Measurements from ENCODE around the gene PCBD1. TPM values are rescaled to one million over a fixed set of nuclear protein-coding genes. Genes with fewer than 3 reads are reported as not detected.

Gene PCBD1
- total RNA-seq, 1 donor from 2014 or later, result 36.8 TPM

DNA sequence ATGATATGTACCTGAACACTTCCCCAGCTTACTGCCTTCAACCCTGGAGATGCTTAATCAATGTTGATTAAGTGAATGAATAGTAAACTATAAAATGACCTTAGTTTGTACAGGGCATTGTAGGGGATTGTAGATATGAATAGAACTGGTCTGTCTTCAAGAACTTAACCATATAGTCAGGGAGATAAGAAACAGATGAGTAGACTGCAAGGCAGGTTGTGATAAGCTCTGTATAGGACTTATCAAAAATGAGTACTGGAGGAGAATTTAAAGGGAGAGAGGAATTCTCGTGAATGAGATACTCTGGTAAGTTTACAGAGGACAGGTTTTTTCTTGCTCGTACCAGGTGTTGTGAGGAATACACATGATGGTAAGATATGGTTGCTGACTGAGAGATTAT lies 45.0 kb downstream of the PCBD1 start:
- intact Hi-C loops (cut with DNase I), result no loop called here
- H3K4me3 ChIP-seq, result no peak overlapping the region
- H3K27me3 ChIP-seq, result no peaks in the 10 kb centered on the region
- no peaks in the 10 kb centered on the region for H3K9me3 ChIP-seq
- TF ChIP-seq POLR2A (IDR thresholded peaks at IDR 0.05) (no peak), POLR2AphosphoS5 (IDR thresholded peaks at IDR 0.05; ENCODE audit: insufficient read depth in 1 of 2, low read depth in 1 of 2) (no peak)
- TF ChIP-seq, protein P1, sequence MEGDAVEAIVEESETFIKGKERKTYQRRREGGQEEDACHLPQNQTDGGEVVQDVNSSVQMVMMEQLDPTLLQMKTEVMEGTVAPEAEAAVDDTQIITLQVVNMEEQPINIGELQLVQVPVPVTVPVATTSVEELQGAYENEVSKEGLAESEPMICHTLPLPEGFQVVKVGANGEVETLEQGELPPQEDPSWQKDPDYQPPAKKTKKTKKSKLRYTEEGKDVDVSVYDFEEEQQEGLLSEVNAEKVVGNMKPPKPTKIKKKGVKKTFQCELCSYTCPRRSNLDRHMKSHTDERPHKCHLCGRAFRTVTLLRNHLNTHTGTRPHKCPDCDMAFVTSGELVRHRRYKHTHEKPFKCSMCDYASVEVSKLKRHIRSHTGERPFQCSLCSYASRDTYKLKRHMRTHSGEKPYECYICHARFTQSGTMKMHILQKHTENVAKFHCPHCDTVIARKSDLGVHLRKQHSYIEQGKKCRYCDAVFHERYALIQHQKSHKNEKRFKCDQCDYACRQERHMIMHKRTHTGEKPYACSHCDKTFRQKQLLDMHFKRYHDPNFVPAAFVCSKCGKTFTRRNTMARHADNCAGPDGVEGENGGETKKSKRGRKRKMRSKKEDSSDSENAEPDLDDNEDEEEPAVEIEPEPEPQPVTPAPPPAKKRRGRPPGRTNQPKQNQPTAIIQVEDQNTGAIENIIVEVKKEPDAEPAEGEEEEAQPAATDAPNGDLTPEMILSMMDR (IDR thresholded peaks at IDR 0.05), result no peak
- H3K27ac ChIP-seq, result no peak overlapping the region
- peaks cover 0 to 10% of the 10 kb centered on the region in 2 donors for H3K36me3 ChIP-seq
- DNase-seq (ENCODE audit: extremely low spot score in 2 of 2), result no peak
- H3K4me1 ChIP-seq, result peaks cover 7% of the 10 kb centered on the region

GRCh38 chr10:70840836-70841235 lies 47.5 kb downstream of the PCBD1 start:
- no peak for DNase-seq (ENCODE audit: extremely low spot score in 2 of 2)
- Histone ChIP-seq H3K27ac (no peak overlapping the region), H3K9me3 (no peaks in the 10 kb centered on the region), H3K36me3 (peaks cover 0 to 10% of the 10 kb centered on the region in 2 donors), H3K4me3 (no peak overlapping the region), H3K4me1 (peaks cover 7% of the 10 kb centered on the region), H3K27me3 (no peaks in the 10 kb centered on the region)
- intact Hi-C loops (cut with DNase I), result no loop called here
- TF ChIP-seq POLR2AphosphoS5 (IDR thresholded peaks at IDR 0.05; ENCODE audit: insufficient read depth in 1 of 2, low read depth in 1 of 2), result no peak
- TF ChIP-seq, protein P1 (IDR thresholded peaks at IDR 0.05), result no peak
- no peak for TF ChIP-seq POLR2A (IDR thresholded peaks at IDR 0.05)

DNA sequence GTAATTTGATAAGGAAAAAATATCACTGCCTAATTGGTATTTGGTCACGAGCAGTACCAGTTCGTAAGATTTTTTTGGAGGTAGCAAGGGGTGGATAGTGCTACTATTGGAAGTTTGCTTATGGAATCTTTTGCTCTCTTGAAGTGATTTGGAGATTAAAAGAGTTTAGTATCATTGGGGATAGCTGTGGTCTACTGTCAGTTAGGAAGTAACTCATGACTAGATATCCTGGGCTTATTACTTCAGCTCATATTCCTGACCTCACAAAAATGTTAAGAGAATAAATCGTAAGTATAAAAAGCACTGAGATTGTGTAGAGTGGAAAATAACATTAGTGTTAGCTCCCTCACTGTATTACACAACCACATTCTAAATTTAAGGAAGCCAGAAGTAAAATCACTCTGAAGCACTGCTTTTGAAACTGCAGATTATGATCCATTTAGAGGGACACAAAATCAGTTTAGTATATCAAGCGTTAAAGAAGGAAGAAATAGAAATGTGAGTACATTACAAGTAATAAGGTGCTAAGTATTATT lies 50.0 kb downstream of the PCBD1 start:
- H3K9me3 ChIP-seq, result no peaks in the 10 kb centered on the region
- H3K27ac ChIP-seq, result no peak overlapping the region
- intact Hi-C loops (cut with DNase I), result no loop called here
- DNase-seq (ENCODE audit: extremely low spot score in 2 of 2), result no peak
- H3K36me3 ChIP-seq, result no peaks in the 10 kb centered on the region
- no peaks in the 10 kb centered on the region for H3K27me3 ChIP-seq
- no peak overlapping the region for H3K4me3 ChIP-seq
- no peak for TF ChIP-seq POLR2A (IDR thresholded peaks at IDR 0.05)
- TF ChIP-seq POLR2AphosphoS5 (IDR thresholded peaks at IDR 0.05; ENCODE audit: insufficient read depth in 1 of 2, low read depth in 1 of 2), result no peak
- TF ChIP-seq, protein P1 (IDR thresholded peaks at IDR 0.05), result no peak
- H3K4me1 ChIP-seq, result peaks cover 10% of the 10 kb centered on the region

- H3K9me3 ChIP-seq, result no peaks in the 10 kb centered on the region
- no peak overlapping the region for H3K4me3 ChIP-seq
- intact Hi-C loops (cut with DNase I), result no loop called here
- H3K36me3 ChIP-seq, result no peaks in the 10 kb centered on the region
- H3K27me3 ChIP-seq, result no peaks in the 10 kb centered on the region
- no peak overlapping the region for H3K27ac ChIP-seq
- H3K4me1 ChIP-seq, result peaks cover 10% of the 10 kb centered on the region
- TF ChIP-seq, protein P1 (IDR thresholded peaks at IDR 0.05), result no peak
- TF ChIP-seq POLR2A (IDR thresholded peaks at IDR 0.05) (no peak), POLR2AphosphoS5 (IDR thresholded peaks at IDR 0.05; ENCODE audit: insufficient read depth in 1 of 2, low read depth in 1 of 2) (no peak)
- DNase-seq (ENCODE audit: extremely low spot score in 2 of 2), result no peak
These were observed 50.7 kb downstream of the PCBD1 start for GRCh38 chr10:70837660-70838059.

DNA sequence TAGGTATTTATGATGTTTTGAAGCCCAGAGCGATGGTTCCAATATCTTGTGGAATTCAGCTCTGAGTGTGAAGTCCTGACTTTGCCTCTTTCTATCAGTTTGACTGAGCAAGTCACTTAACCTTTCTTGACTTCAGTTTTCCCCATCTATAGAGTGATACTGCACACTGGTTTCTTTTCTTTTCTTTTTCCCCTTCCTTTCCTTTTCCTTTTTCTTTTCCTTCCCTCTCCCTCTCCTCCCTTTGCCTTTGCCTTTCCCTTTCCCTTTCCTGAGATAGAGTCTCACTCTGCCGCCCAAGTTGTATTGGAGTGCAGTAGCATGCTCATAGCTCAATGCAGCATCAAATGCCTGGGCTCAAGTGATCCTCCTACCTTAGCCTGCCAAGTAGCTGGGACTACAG lies 52.0 kb downstream of the PCBD1 start:
- Histone ChIP-seq H3K9me3 (no peaks in the 10 kb centered on the region), H3K4me1 (peaks cover 10% of the 10 kb centered on the region), H3K27me3 (no peaks in the 10 kb centered on the region), H3K27ac (no peak overlapping the region), H3K36me3 (no peaks in the 10 kb centered on the region), H3K4me3 (no peak overlapping the region)
- DNase-seq (ENCODE audit: extremely low spot score in 2 of 2), result no peak
- TF ChIP-seq POLR2A (IDR thresholded peaks at IDR 0.05) (no peak), POLR2AphosphoS5 (IDR thresholded peaks at IDR 0.05; ENCODE audit: insufficient read depth in 1 of 2, low read depth in 1 of 2) (no peak)
- TF ChIP-seq, protein P1 (IDR thresholded peaks at IDR 0.05), result no peak
- intact Hi-C loops (cut with DNase I), result no loop called here

Data from vagina (tissue), 2 donors.